ENCODE measurements around the gene GFRA3.
A peak's percentile ranks its signal among the peaks of the same experiment; 100 is the strongest.

- peak; percentile 54 for TF ChIP-seq CTCF (tag by site-specific recombination; IDR thresholded peaks at IDR 0.05)
- TF ChIP-seq ZNF585B (tag by site-specific recombination; IDR thresholded peaks at IDR 0.05): no peak
- peak; percentile 90 for TF ChIP-seq OSR2 (tag by site-specific recombination; IDR thresholded peaks at IDR 0.05)
Observed at GRCh38 chr5:138305797-138306196, 31.4 kb upstream of the GFRA3 start.

Measured in HEK293 (cell line).